ENCODE measurements around the gene CCDC186.

The CCDC186 gene

GRCh38 chr10:114096864-114097263 is 77.1 kb downstream of the CCDC186 start:
- peaks cover 0 to 10% of the 10 kb centered on the region in 2 donors for H3K4me1 ChIP-seq (ENCODE audit: control insufficient read depth in 2 of 2, insufficient read depth in 2 of 2, low read length in 2 of 2)
- H3K4me3 ChIP-seq (ENCODE audit: low read length in 2 of 2): no peak overlapping the region
- H3K27ac ChIP-seq (ENCODE audit: low read depth in 2 of 2, low read length in 2 of 2): no peak overlapping the region
- no peak overlapping the region for H3K9ac ChIP-seq (ENCODE audit: low read depth in 1 of 2, low read length in 2 of 2)
- H3K9me3 ChIP-seq (ENCODE audit: control insufficient read depth in 2 of 2, low read length in 2 of 2): no peaks in the 10 kb centered on the region
- H3K36me3 ChIP-seq (ENCODE audit: control insufficient read depth in 2 of 2, insufficient read depth in 2 of 2, low read length in 2 of 2): no peaks in the 10 kb centered on the region
- H3K27me3 ChIP-seq (ENCODE audit: control insufficient read depth in 2 of 2, insufficient read depth in 2 of 2, low read length in 2 of 2): peaks cover 0 to 9% of the 10 kb centered on the region in 2 donors

DNA sequence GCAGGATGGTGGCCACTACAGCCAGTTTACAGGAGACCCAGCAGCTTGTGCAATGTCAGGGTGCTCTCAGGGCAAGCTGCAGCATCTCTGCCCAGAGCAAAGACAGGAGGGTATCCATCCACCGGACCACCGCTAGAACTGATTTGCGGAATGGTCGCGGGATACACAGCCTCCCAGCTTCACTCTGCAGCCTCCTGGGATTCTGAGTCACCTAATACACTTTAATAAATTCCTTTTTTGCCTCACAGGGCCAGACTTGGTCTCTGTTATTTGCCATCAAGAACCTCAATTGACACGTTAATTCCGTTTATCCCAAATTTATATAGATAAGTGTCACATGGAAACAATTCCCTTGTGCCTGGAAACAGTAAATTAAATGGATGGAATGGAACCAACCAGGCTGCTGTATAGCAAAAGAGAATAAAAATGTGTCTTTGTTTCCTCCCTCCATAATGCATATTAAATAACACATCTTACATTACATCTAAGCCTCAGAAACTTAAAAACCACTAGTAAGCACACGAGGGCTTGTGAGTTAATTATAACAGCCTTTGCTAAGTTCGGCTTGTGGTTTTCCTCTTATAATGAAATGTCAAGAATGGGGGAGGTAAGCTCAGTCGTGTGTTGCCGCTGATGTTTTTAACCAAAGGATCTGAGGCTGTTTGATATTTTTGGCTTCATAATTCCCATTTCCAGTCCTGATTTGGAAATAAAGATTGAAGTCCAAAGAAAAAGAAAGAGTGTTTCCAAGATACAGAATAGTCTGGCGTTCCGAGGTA is 78.3 kb downstream of the CCDC186 start:
- H3K36me3 ChIP-seq (ENCODE audit: control insufficient read depth in 2 of 2, insufficient read depth in 2 of 2, low read length in 2 of 2): no peaks in the 10 kb centered on the region
- no peak overlapping the region for H3K9ac ChIP-seq (ENCODE audit: low read depth in 1 of 2, low read length in 2 of 2)
- H3K27ac ChIP-seq (ENCODE audit: low read depth in 2 of 2, low read length in 2 of 2): no peak overlapping the region
- H3K9me3 ChIP-seq (ENCODE audit: control insufficient read depth in 2 of 2, low read length in 2 of 2): no peaks in the 10 kb centered on the region
- H3K4me3 ChIP-seq (ENCODE audit: low read length in 2 of 2): no peak overlapping the region
- H3K27me3 ChIP-seq (ENCODE audit: control insufficient read depth in 2 of 2, insufficient read depth in 2 of 2, low read length in 2 of 2): peaks cover 0 to 4% of the 10 kb centered on the region in 2 donors
- peaks cover 0 to 1% of the 10 kb centered on the region in 2 donors for H3K4me1 ChIP-seq (ENCODE audit: control insufficient read depth in 2 of 2, insufficient read depth in 2 of 2, low read length in 2 of 2)

DNA sequence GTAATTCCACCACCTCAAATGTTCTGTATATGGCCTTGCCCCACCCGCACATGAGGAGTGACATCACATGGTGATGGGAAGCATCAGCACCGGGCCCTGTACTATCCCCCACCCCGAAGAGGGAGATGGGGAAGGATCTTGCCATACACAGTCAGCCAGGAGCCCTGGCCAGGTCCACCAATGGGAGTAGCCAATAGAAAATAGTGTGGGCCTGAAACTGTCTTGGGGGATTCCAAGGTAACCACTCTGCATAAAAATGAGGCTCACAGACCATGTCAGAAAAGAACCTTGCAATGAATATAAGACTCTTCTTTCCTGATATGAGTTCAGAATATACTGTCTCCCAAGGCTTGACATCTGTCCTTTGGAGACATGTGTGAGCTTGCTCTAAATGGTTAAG is 79.2 kb downstream of the CCDC186 start:
- Histone ChIP-seq H3K4me3 (ENCODE audit: low read length in 2 of 2) (no peak overlapping the region), H3K27me3 (ENCODE audit: control insufficient read depth in 2 of 2, insufficient read depth in 2 of 2, low read length in 2 of 2) (no peaks in the 10 kb centered on the region), H3K27ac (ENCODE audit: low read depth in 2 of 2, low read length in 2 of 2) (no peak overlapping the region), H3K4me1 (ENCODE audit: control insufficient read depth in 2 of 2, insufficient read depth in 2 of 2, low read length in 2 of 2) (no peaks in the 10 kb centered on the region), H3K9me3 (ENCODE audit: control insufficient read depth in 2 of 2, low read length in 2 of 2) (no peaks in the 10 kb centered on the region), H3K36me3 (ENCODE audit: control insufficient read depth in 2 of 2, insufficient read depth in 2 of 2, low read length in 2 of 2) (no peaks in the 10 kb centered on the region), H3K9ac (ENCODE audit: low read depth in 1 of 2, low read length in 2 of 2) (no peak overlapping the region)

DNA sequence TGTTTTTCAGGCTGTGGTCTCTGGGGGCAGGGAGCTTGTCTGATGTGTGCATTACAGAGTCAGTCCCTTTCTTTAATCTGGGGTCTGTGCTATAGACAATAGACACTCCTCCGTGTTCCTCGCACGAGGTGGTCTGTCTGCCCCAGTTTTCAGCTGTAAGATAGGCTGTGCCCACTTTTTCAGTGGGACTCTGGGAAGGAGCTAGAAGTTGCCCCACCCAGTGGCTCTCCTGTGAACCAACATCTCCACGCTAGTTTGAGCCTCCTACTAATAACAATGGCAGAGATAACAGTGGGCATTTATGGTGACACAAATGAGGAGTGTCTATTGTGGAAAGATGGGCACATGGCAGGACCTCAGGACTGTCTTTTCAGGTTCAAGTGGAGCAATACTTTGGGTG is 86.3 kb downstream of the CCDC186 start:
- Histone ChIP-seq H3K4me1 (ENCODE audit: control insufficient read depth in 2 of 2, insufficient read depth in 2 of 2, low read length in 2 of 2) (no peaks in the 10 kb centered on the region), H3K4me3 (ENCODE audit: low read length in 2 of 2) (no peak overlapping the region), H3K27me3 (ENCODE audit: control insufficient read depth in 2 of 2, insufficient read depth in 2 of 2, low read length in 2 of 2) (no peaks in the 10 kb centered on the region), H3K9ac (ENCODE audit: low read depth in 1 of 2, low read length in 2 of 2) (no peak overlapping the region), H3K9me3 (ENCODE audit: control insufficient read depth in 2 of 2, low read length in 2 of 2) (no peaks in the 10 kb centered on the region), H3K36me3 (ENCODE audit: control insufficient read depth in 2 of 2, insufficient read depth in 2 of 2, low read length in 2 of 2) (no peaks in the 10 kb centered on the region), H3K27ac (ENCODE audit: low read depth in 2 of 2, low read length in 2 of 2) (no peak overlapping the region)

- H3K27me3 ChIP-seq (ENCODE audit: control insufficient read depth in 2 of 2, insufficient read depth in 2 of 2, low read length in 2 of 2): no peaks in the 10 kb centered on the region
- no peak overlapping the region for H3K9ac ChIP-seq (ENCODE audit: low read depth in 1 of 2, low read length in 2 of 2)
- H3K4me1 ChIP-seq (ENCODE audit: control insufficient read depth in 2 of 2, insufficient read depth in 2 of 2, low read length in 2 of 2): peaks cover 0 to 2% of the 10 kb centered on the region in 2 donors
- no peak overlapping the region for H3K27ac ChIP-seq (ENCODE audit: low read depth in 2 of 2, low read length in 2 of 2)
- H3K4me3 ChIP-seq (ENCODE audit: low read length in 2 of 2): no peak overlapping the region
- no peaks in the 10 kb centered on the region for H3K9me3 ChIP-seq (ENCODE audit: control insufficient read depth in 2 of 2, low read length in 2 of 2)
- H3K36me3 ChIP-seq (ENCODE audit: control insufficient read depth in 2 of 2, insufficient read depth in 2 of 2, low read length in 2 of 2): no peaks in the 10 kb centered on the region
These were observed 86.7 kb downstream of the CCDC186 start for GRCh38 chr10:114087255-114087654.

- Histone ChIP-seq H3K4me1 (ENCODE audit: control insufficient read depth in 2 of 2, insufficient read depth in 2 of 2, low read length in 2 of 2) (peaks cover 0 to 5% of the 10 kb centered on the region in 2 donors), H3K27me3 (ENCODE audit: control insufficient read depth in 2 of 2, insufficient read depth in 2 of 2, low read length in 2 of 2) (no peaks in the 10 kb centered on the region), H3K4me3 (ENCODE audit: low read length in 2 of 2) (no peak overlapping the region), H3K27ac (ENCODE audit: low read depth in 2 of 2, low read length in 2 of 2) (no peak overlapping the region), H3K9ac (ENCODE audit: low read depth in 1 of 2, low read length in 2 of 2) (no peak overlapping the region), H3K36me3 (ENCODE audit: control insufficient read depth in 2 of 2, insufficient read depth in 2 of 2, low read length in 2 of 2) (no peaks in the 10 kb centered on the region), H3K9me3 (ENCODE audit: control insufficient read depth in 2 of 2, low read length in 2 of 2) (no peaks in the 10 kb centered on the region)
These were observed 89.8 kb downstream of the CCDC186 start for GRCh38 chr10:114084215-114084614.

- no peaks in the 10 kb centered on the region for H3K9me3 ChIP-seq (ENCODE audit: control insufficient read depth in 2 of 2, low read length in 2 of 2)
- H3K4me3 ChIP-seq (ENCODE audit: low read length in 2 of 2): no peak overlapping the region
- H3K27me3 ChIP-seq (ENCODE audit: control insufficient read depth in 2 of 2, insufficient read depth in 2 of 2, low read length in 2 of 2): no peaks in the 10 kb centered on the region
- H3K27ac ChIP-seq (ENCODE audit: low read depth in 2 of 2, low read length in 2 of 2): no peak overlapping the region
- peaks cover 0 to 5% of the 10 kb centered on the region in 2 donors for H3K4me1 ChIP-seq (ENCODE audit: control insufficient read depth in 2 of 2, insufficient read depth in 2 of 2, low read length in 2 of 2)
- no peak overlapping the region for H3K9ac ChIP-seq (ENCODE audit: low read depth in 1 of 2, low read length in 2 of 2)
- H3K36me3 ChIP-seq (ENCODE audit: control insufficient read depth in 2 of 2, insufficient read depth in 2 of 2, low read length in 2 of 2): no peaks in the 10 kb centered on the region
These were observed 91.0 kb downstream of the CCDC186 start for GRCh38 chr10:114083040-114083439.

- no peak overlapping the region for H3K27ac ChIP-seq (ENCODE audit: low read depth in 2 of 2, low read length in 2 of 2)
- no peak overlapping the region for H3K9ac ChIP-seq (ENCODE audit: low read depth in 1 of 2, low read length in 2 of 2)
- H3K9me3 ChIP-seq (ENCODE audit: control insufficient read depth in 2 of 2, low read length in 2 of 2): no peaks in the 10 kb centered on the region
- H3K36me3 ChIP-seq (ENCODE audit: control insufficient read depth in 2 of 2, insufficient read depth in 2 of 2, low read length in 2 of 2): no peaks in the 10 kb centered on the region
- no peaks in the 10 kb centered on the region for H3K27me3 ChIP-seq (ENCODE audit: control insufficient read depth in 2 of 2, insufficient read depth in 2 of 2, low read length in 2 of 2)
- H3K4me1 ChIP-seq (ENCODE audit: control insufficient read depth in 2 of 2, insufficient read depth in 2 of 2, low read length in 2 of 2): peaks cover 0 to 5% of the 10 kb centered on the region in 2 donors
- no peak overlapping the region for H3K4me3 ChIP-seq (ENCODE audit: low read length in 2 of 2)
These were observed 92.0 kb downstream of the CCDC186 start for GRCh38 chr10:114081911-114082583.

- Histone ChIP-seq H3K9me3 (ENCODE audit: control insufficient read depth in 2 of 2, low read length in 2 of 2) (no peaks in the 10 kb centered on the region), H3K4me1 (ENCODE audit: control insufficient read depth in 2 of 2, insufficient read depth in 2 of 2, low read length in 2 of 2) (peaks cover 0 to 5% of the 10 kb centered on the region in 2 donors), H3K27me3 (ENCODE audit: control insufficient read depth in 2 of 2, insufficient read depth in 2 of 2, low read length in 2 of 2) (no peaks in the 10 kb centered on the region), H3K4me3 (ENCODE audit: low read length in 2 of 2) (no peak overlapping the region), H3K27ac (ENCODE audit: low read depth in 2 of 2, low read length in 2 of 2) (no peak overlapping the region), H3K9ac (ENCODE audit: low read depth in 1 of 2, low read length in 2 of 2) (no peak overlapping the region), H3K36me3 (ENCODE audit: control insufficient read depth in 2 of 2, insufficient read depth in 2 of 2, low read length in 2 of 2) (no peaks in the 10 kb centered on the region)
These were observed 94.6 kb downstream of the CCDC186 start for GRCh38 chr10:114079421-114079820.

- Histone ChIP-seq H3K4me3 (ENCODE audit: low read length in 2 of 2) (no peak overlapping the region), H3K36me3 (ENCODE audit: control insufficient read depth in 2 of 2, insufficient read depth in 2 of 2, low read length in 2 of 2) (no peaks in the 10 kb centered on the region), H3K9me3 (ENCODE audit: control insufficient read depth in 2 of 2, low read length in 2 of 2) (no peaks in the 10 kb centered on the region), H3K9ac (ENCODE audit: low read depth in 1 of 2, low read length in 2 of 2) (no peak overlapping the region), H3K27ac (ENCODE audit: low read depth in 2 of 2, low read length in 2 of 2) (no peak overlapping the region), H3K27me3 (ENCODE audit: control insufficient read depth in 2 of 2, insufficient read depth in 2 of 2, low read length in 2 of 2) (no peaks in the 10 kb centered on the region), H3K4me1 (ENCODE audit: control insufficient read depth in 2 of 2, insufficient read depth in 2 of 2, low read length in 2 of 2) (peaks cover 0 to 5% of the 10 kb centered on the region in 2 donors)
These were observed 95.7 kb downstream of the CCDC186 start for GRCh38 chr10:114078346-114078745.

All from mucosa of rectum (tissue), 2 donors.